SIG-M5 (cell line): ENCODE measurements around the gene TIMP2.
"Not testable (repeated sequence)": the region's sequence is repeated elsewhere in the genome, so short reads cannot be mapped to it uniquely, and the experiment has no call there.

Source experiments
- DNase-seq: peaks from one replicate; lab custom pipeline; 2025; lab: John Stamatoyannopoulos, UW

The TIMP2 gene

GRCh38 chr17:78956254-78956653 lies 31.1 kb upstream of the TIMP2 start:
- no peak for DNase-seq

GRCh38 chr17:78954684-78955083 lies 29.5 kb upstream of the TIMP2 start:
- no peak for DNase-seq

GRCh38 chr17:78953356-78954350 lies 28.5 kb upstream of the TIMP2 start:
- no peak for DNase-seq

- no peak for DNase-seq
Measured at GRCh38 chr17:78952706-78953105, 27.5 kb upstream of the TIMP2 start.

- DNase-seq: no peak
Measured at GRCh38 chr17:78951967-78952551, 26.9 kb upstream of the TIMP2 start.

GRCh38 chr17:78950870-78951269 lies 25.7 kb upstream of the TIMP2 start:
- no peak for DNase-seq

- DNase-seq: no peak
Measured at GRCh38 chr17:78947235-78948149, 22.3 kb upstream of the TIMP2 start.

- DNase-seq: no peak
Measured at GRCh38 chr17:78946631-78947030, 21.4 kb upstream of the TIMP2 start.

GRCh38 chr17:78946131-78946530 lies 20.9 kb upstream of the TIMP2 start:
- DNase-seq: no peak

GRCh38 chr17:78945455-78945854 lies 20.3 kb upstream of the TIMP2 start:
- DNase-seq: not testable (repeated sequence)

- DNase-seq: no peak
Measured at GRCh38 chr17:78944956-78945355, 19.8 kb upstream of the TIMP2 start.

GRCh38 chr17:78944026-78944425 lies 18.8 kb upstream of the TIMP2 start:
- DNase-seq: no peak

GRCh38 chr17:78940708-78941107 lies 15.5 kb upstream of the TIMP2 start:
- no peak for DNase-seq

- no peak for DNase-seq
Measured at GRCh38 chr17:78940258-78940657, 15.1 kb upstream of the TIMP2 start.

- DNase-seq: no peak
Measured at GRCh38 chr17:78939615-78940014, 14.4 kb upstream of the TIMP2 start.

- DNase-seq: no peak
Measured at GRCh38 chr17:78937561-78937960, 12.4 kb upstream of the TIMP2 start.

GRCh38 chr17:78935419-78936323 lies 10.5 kb upstream of the TIMP2 start:
- DNase-seq: no peak

GRCh38 chr17:78934681-78935418 lies 9.7 kb upstream of the TIMP2 start:
- DNase-seq: no peak

- no peak for DNase-seq
Measured at GRCh38 chr17:78933959-78934568, 8.9 kb upstream of the TIMP2 start.
